ENCODE data around the gene TSPAN14. TPM values are rescaled to one million over a fixed set of nuclear protein-coding genes. Genes with fewer than 3 reads are reported as not detected.

The TSPAN14 gene
- total and polyA plus RNA-seq, 2 of the 13 experiments (the other 11 are each of a cell fraction or from before 2014, with no cell fraction given), result 24.1 to 80.6 TPM

DNA sequence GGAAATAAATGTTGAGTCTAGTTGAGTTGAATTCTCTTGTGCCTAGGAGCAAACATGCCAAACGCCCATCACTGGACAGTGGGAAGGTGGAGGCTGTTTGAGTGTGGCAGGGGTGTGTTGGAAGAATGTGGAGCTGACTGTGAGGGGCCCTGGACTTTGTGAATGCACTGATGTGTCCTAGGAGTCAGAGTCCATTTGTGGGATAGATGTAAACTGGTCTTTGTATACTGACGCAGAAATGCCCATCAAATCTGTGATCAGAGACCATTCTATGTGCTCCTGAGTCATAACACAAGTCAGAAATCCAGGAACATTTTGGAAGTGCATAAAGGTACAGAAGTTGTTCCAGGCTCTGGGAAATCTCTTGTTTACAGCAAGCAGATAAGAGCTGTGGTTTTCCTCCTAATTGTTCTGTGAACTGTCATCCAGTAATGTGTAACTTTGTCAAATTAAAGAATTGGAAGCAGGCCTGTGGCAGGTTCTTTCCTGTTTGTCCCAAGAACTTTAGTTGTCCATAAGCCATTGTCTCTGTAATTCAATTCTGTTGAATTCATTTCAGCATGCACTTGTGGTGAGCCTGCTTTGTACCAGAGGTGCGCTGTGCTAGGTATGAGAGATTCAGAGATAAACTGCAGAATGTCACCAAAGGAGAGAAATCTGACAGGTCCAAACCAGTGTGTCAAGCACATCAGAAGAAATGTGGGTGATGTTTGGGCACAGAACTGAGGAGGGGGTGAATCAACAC lies 38.2 kb upstream of the TSPAN14 start (continued):
- TF ChIP-seq ZFP1 (CRISPR knock-in tag; IDR thresholded peaks at IDR 0.05), result peak; percentile 59; the same call in 1 of the 2 replicates
- TF ChIP-seq NR2F6 (IDR thresholded peaks at IDR 0.05), result no peak
- 0 out of 2 replicates have a peak, but pooled peaks have one; percentile 12 for TF ChIP-seq NR2F6 (CRISPR knock-in tag; IDR thresholded peaks at IDR 0.05)
- TF ChIP-seq PATZ1 (CRISPR knock-in tag; IDR thresholded peaks at IDR 0.05), result 0 out of 2 replicates have a peak, but pooled peaks have one; percentile 35
- TF ChIP-seq, protein P1, sequence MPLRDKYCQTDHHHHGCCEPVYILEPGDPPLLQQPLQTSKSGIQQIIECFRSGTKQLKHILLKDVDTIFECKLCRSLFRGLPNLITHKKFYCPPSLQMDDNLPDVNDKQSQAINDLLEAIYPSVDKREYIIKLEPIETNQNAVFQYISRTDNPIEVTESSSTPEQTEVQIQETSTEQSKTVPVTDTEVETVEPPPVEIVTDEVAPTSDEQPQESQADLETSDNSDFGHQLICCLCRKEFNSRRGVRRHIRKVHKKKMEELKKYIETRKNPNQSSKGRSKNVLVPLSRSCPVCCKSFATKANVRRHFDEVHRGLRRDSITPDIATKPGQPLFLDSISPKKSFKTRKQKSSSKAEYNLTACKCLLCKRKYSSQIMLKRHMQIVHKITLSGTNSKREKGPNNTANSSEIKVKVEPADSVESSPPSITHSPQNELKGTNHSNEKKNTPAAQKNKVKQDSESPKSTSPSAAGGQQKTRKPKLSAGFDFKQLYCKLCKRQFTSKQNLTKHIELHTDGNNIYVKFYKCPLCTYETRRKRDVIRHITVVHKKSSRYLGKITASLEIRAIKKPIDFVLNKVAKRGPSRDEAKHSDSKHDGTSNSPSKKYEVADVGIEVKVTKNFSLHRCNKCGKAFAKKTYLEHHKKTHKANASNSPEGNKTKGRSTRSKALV (CRISPR knock-in tag; IDR thresholded peaks at IDR 0.05), result 0 out of 2 replicates have a peak, but pooled peaks have one; percentile 28
- no peak for TF ChIP-seq ZNF646 (CRISPR knock-in tag; IDR thresholded peaks at IDR 0.05)
- peak; percentile 43; the same call in 1 of the 2 replicates for TF ChIP-seq SPEN (CRISPR knock-in tag; IDR thresholded peaks at IDR 0.05; ENCODE audit: low read depth)
- TF ChIP-seq ZSCAN30 (CRISPR knock-in tag; IDR thresholded peaks at IDR 0.05), result no peak
- TF ChIP-seq ZNF24 (IDR thresholded peaks at IDR 0.05), result no peak
- TF ChIP-seq SNAPC2 (CRISPR knock-in tag; IDR thresholded peaks at IDR 0.05), result peak; percentile 58; the same call in 1 of the 2 replicates
- TF ChIP-seq SMARCE1 (IDR thresholded peaks at IDR 0.05; ENCODE audit: borderline replicate concordance), result no peak
- TF ChIP-seq HOXA3 (CRISPR knock-in tag; IDR thresholded peaks at IDR 0.05), result peak; percentile 55; the same call in 1 of the 2 replicates
- no peak for TF ChIP-seq FOXP1 (IDR thresholded peaks at IDR 0.05)
- peak; percentile 75 for TF ChIP-seq FOXP1 (CRISPR knock-in tag; IDR thresholded peaks at IDR 0.05)
- peak; percentile 34; the same call in 1 of the 2 replicates for TF ChIP-seq ERF (CRISPR knock-in tag; IDR thresholded peaks at IDR 0.05)
- 0 out of 2 replicates have a peak, but pooled peaks have one; percentile 17 for TF ChIP-seq ZNF292 (CRISPR knock-in tag; IDR thresholded peaks at IDR 0.05; ENCODE audit: borderline replicate concordance, low read depth)
- no peak for TF ChIP-seq ZNF124 (CRISPR knock-in tag; IDR thresholded peaks at IDR 0.05)
- TF ChIP-seq IKZF1 (IDR thresholded peaks at IDR 0.05), result no peak
- TF ChIP-seq ESRRA (CRISPR knock-in tag; IDR thresholded peaks at IDR 0.05; ENCODE audit: low read depth), result no peak
- TF ChIP-seq SAFB2 (CRISPR knock-in tag; IDR thresholded peaks at IDR 0.05; ENCODE audit: borderline replicate concordance, low read depth), result no peak
- peak; percentile 31; the same call in 1 of the 2 replicates for TF ChIP-seq HMG20A (CRISPR knock-in tag; IDR thresholded peaks at IDR 0.05; ENCODE audit: borderline replicate concordance)
- TF ChIP-seq ATAD3A (CRISPR knock-in tag; IDR thresholded peaks at IDR 0.05), result no peak
